Transverse colon (tissue), 4 donors: ENCODE measurements around the gene GNB1L. TPM values are rescaled to one million over a fixed set of nuclear protein-coding genes. Genes with fewer than 3 reads are reported as not detected.

Experiments
- DNase-seq: peaks from one replicate; pipeline ENCODE4 v3.0.0-alpha.2; 2019
- H3K27ac ChIP-seq, 4 donors: fragments of 200-600 bp; sonication (generic); 2 replicates each; pipeline ENCODE4 v1.5.1; 2016 to 2018; ENCODE audit warnings: inconsistent platforms in 4 of 4
- H3K27me3 ChIP-seq: fragments of 200-600 bp; sonication (generic); 2 replicates; pipeline ENCODE4 v1.5.1; 2017; ENCODE audit warnings: inconsistent platforms
- H3K36me3 ChIP-seq, 4 donors: fragments of 200-600 bp; sonication (generic); 2 replicates each; pipeline ENCODE4 v1.5.1; 2017 to 2019; ENCODE audit warnings: inconsistent platforms in 4 of 4
- H3K4me1 ChIP-seq, 4 donors: fragments of 200-600 bp; sonication (generic); 2 replicates each; pipeline ENCODE4 v1.5.1; 2017 to 2020; ENCODE audit warnings: inconsistent platforms in 4 of 4
- H3K4me3 ChIP-seq, 4 donors: fragments of 200-600 bp; sonication (generic); 1 replicate in 1 of 4; 2 replicates in 3 of 4; pipeline versions ENCODE4 v1.5.1 to v1.6.1; 2017 to 2019; ENCODE audit warnings: inconsistent platforms in 4 of 4
- H3K9me3 ChIP-seq, 2 donors: fragments of 200-600 bp; sonication (generic); 2 replicates each; pipeline ENCODE4 v1.5.1; 2017 to 2019; ENCODE audit warnings: inconsistent platforms in 2 of 2
- EP300 ChIP-seq: sonication (generic); formaldehyde crosslinking; IDR thresholded peaks from one replicate; pipeline ENCODE4 v1.6.1; 2017; ENCODE audit warnings: antibody characterized with exemption, low read depth
- POLR2A ChIP-seq: fragments of 450-650 bp; IDR thresholded peaks from one replicate; pipeline ENCODE4 v1.6.1; 2016; ENCODE audit warnings: antibody characterized with exemption, mild to moderate bottlenecking, moderate library complexity
- POLR2AphosphoS5 ChIP-seq, 3 donors: sonication (generic); formaldehyde crosslinking; IDR thresholded peaks; one replicate each; pipeline ENCODE4 v1.6.1; 2016; ENCODE audit warnings: antibody characterized with exemption in 3 of 3
- WGBS, 2 donors: methylation state at CpG; one replicate each; pipeline ENCODE4 v1.1.5; 2018; ENCODE audit warnings: low coverage in 1 of 2; 5-methylcytosine and 5-hydroxymethylcytosine counted together
- in situ Hi-C, 4 donors: fragments of 200-750 bp; cut with MboI; loops; one replicate each; pipeline versions ENCODE4 v1.15.0 to v1.15.1; 2017; ENCODE audit warnings: low sequenced_read_pairs in 3 of 4, low pct_ligation_motif_present in 1 of 4, low pct_unique_long_range_greater_than_20kb in 1 of 4
- intact Hi-C: fragments of 100-400 bp; cut with DNase I; formaldehyde crosslinking; loops from one replicate; pipeline ENCODE4 v1.15.1; 2023; ENCODE audit warnings: low total_unique reads
- total RNA-seq, 4 donors: library from RNA; depleted of rRNA; stranded (reverse); fragments of >200 nt; gene quantifications; one replicate each; pipeline ENCODE4 v1.1.0, GENCODE V29; 2016
- TF ChIP-seq, protein P1 (sequence below), 5 experiments: fragments of 200-600 bp in 3 of 5; fragments of 450-650 bp in 2 of 5; sonication (generic) in 3 of 5; IDR thresholded peaks; 1 replicate in 2 of 5; 2 replicates in 3 of 5; pipeline ENCODE4 v1.5.1; 2016 to 2017; ENCODE audit warnings: antibody characterized with exemption in 5 of 5, inconsistent platforms in 3 of 5, mild to moderate bottlenecking in 2 of 5, moderate library complexity in 1 of 5

Gene GNB1L
- total RNA-seq, 4 donors from 2014 or later = 0.80 to 4.8 (median 2.8) TPM

DNA sequence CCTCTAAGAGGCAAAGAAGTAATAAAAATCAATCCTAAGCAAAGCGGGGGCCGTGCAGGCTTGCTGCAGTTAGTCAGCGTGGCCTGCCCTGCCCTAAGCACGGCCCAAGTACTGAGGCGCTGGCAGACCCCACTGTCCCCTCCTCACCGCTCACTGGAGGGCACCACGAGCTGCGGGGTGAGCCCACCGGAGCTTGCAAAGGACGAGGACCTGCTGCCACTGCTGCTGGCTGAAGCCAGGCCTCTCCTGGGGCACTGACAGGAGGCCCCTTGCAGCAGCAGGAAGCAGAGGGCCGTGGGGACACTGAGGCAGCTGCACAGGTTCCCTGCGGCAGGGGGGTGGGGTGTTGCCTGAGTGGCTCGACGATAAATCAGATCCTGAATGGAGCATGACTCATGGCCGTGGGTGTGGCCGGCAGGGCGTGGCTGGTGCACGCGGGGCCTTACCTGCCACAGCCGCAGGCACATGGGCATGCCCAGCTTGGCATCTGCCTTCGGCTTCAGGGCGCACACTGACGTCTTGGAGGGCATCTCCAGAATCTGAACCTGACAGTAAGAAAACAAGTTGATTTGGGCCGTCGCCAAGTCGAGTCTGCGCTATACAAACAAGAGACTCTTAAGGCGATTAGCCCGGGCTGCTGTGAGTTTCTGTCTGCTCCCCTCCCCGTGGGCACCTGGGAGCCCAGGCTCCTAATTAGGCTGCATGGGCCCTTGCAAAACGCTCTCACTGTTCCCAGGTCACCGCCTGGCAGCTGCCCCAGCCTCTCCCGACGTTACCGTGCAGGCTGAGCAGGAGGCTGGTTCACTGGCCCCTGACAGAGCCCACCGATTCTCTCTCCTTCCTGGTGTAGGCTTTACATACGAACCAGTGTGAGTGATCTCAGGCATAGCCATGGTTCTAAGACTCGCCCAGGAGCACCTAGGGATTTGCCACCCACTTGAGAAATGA lies 48.2 kb downstream of the GNB1L start:
- Histone ChIP-seq H3K9me3 (no peaks in the 10 kb centered on the region), H3K27me3 (no peaks in the 10 kb centered on the region), H3K4me3 (no peak overlapping the region), H3K4me1 (peaks cover 0 to 11% (median 6%) of the 10 kb centered on the region in 4 donors), H3K27ac (no peak overlapping the region), H3K36me3 (no peaks in the 10 kb centered on the region)
- intact Hi-C loops = no loop called here
- WGBS, 2 donors = 58% methylated on average over 38 of the region's 38 CpGs; no CpG with 5 or more reads in 1 of the 2 donors
- DNase-seq = peak; percentile 92
- in situ Hi-C loops = no loop called here
- TF ChIP-seq POLR2AphosphoS5 (IDR thresholded peaks at IDR 0.05) (peak in 2 of 3 donors; percentile 16 to 29), POLR2A (no peak)

DNA sequence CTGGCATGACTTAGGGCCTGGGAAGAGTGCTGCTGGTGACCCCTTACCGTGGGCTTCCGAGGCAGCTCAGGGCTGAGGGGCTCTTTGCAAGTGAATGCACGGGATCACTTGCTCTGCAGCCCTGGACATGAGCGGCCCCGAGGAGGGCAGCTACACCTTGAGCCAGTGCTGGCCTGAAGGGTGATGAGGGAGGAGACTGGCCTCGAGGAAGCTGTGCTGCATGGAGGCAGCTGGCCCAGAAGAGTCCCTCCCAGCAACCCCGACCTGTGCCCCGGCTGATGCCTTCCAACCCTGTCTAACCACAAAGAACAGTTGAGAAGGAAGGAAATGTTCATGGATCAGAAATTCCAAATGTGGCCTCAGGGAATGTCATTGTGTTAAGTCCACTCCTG lies 48.9 kb downstream of the GNB1L start:
- TF ChIP-seq EP300 (no peak), POLR2A (no peak), POLR2AphosphoS5 (IDR thresholded peaks at IDR 0.05) (no peak)
- TF ChIP-seq, protein P1, sequence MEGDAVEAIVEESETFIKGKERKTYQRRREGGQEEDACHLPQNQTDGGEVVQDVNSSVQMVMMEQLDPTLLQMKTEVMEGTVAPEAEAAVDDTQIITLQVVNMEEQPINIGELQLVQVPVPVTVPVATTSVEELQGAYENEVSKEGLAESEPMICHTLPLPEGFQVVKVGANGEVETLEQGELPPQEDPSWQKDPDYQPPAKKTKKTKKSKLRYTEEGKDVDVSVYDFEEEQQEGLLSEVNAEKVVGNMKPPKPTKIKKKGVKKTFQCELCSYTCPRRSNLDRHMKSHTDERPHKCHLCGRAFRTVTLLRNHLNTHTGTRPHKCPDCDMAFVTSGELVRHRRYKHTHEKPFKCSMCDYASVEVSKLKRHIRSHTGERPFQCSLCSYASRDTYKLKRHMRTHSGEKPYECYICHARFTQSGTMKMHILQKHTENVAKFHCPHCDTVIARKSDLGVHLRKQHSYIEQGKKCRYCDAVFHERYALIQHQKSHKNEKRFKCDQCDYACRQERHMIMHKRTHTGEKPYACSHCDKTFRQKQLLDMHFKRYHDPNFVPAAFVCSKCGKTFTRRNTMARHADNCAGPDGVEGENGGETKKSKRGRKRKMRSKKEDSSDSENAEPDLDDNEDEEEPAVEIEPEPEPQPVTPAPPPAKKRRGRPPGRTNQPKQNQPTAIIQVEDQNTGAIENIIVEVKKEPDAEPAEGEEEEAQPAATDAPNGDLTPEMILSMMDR (IDR thresholded peaks at IDR 0.05) = no peak
- Histone ChIP-seq H3K4me3 (no peak overlapping the region), H3K27ac (no peak overlapping the region), H3K27me3 (no peaks in the 10 kb centered on the region), H3K36me3 (no peaks in the 10 kb centered on the region), H3K9me3 (no peaks in the 10 kb centered on the region), H3K4me1 (peaks cover 0 to 11% (median 6%) of the 10 kb centered on the region in 4 donors)
- DNase-seq = peak; percentile 4
- WGBS, 2 donors = 81% methylated on average over 8 of the region's 8 CpGs; no CpG with 5 or more reads in 1 of the 2 donors
- intact Hi-C loops (no loop called here), in situ Hi-C loops (no loop called here)

DNA sequence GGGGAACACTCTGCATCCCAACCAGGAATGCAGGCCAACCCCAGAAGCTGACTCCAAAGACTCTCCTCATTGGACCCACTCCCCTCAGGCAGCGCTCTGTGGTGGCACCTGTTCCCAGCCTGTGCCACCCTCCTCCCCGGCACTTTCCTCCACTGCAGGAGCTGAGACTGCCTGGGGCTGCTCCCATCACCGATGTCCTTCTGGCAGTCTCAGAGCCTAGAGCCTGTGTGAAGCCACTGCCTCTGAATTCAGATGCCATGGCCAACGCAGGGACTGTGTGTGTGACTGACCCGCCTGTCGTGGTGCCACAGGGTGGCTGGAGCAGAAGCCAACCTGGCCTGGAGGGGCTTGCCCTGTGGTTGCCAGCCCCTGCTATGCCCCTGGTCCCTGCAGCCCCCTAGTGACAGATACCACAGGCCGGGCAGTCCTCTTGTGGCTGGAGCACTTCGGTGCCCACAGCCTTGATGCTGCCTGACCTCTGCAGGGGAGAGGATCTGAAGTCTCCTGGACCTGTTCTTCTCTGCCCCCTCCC lies 50.9 kb downstream of the GNB1L start:
- no peak overlapping the region for H3K27ac ChIP-seq
- in situ Hi-C loops (no loop called here), intact Hi-C loops (no loop called here)
- no peaks in the 10 kb centered on the region for H3K27me3 ChIP-seq
- no peak overlapping the region for H3K4me3 ChIP-seq
- TF ChIP-seq, protein P1 (IDR thresholded peaks at IDR 0.05) = no peak
- TF ChIP-seq POLR2A (no peak), EP300 (no peak), POLR2AphosphoS5 (IDR thresholded peaks at IDR 0.05) (no peak)
- peaks cover 0 to 11% (median 6%) of the 10 kb centered on the region in 4 donors for H3K4me1 ChIP-seq
- H3K36me3 ChIP-seq = no peaks in the 10 kb centered on the region
- DNase-seq = no peak
- no peaks in the 10 kb centered on the region for H3K9me3 ChIP-seq
- WGBS, 2 donors = 99% methylated on average over 8 of the region's 8 CpGs; no CpG with 5 or more reads in 1 of the 2 donors

DNA sequence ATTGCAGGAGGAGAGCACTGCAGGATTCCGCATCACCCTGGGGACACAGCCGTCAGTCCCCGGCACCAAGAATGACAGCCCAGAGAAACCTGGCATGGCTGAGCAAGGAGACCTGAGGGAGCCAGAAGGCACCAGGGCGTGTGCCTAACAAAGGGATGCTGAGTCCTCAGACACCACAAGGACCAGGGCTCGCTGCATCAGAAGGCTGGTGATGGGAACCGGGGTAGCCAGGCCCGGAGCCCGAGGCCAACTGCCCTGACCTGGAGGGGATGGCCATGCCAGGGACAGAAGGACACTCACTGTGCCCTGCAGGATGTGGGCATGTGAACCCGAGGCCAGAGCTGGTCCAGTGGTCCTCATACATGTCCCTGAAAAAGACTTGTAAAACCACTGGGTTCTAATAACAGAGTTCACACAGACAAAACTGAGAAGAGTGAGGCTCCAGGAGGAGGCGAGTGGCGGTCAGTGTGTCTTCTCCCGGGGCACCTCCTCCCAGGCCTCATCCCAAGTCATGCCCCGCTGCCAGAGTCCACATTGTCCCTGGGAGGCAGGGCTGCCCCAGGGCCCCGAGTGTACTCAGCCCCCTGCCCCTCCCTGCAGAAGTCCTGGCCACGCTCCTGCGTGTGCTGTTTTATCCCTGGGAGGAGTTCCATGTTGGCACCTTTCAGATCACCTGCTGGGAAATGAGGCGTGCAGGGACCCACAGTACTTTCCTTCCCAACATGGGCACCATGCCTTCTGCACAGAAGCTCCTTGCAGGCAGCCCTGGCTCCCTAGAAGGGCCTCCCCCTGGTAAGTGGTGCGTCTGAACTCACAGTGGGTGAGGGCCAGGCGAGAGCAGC lies 51.6 kb downstream of the GNB1L start:
- peaks cover 0 to 11% (median 6%) of the 10 kb centered on the region in 4 donors for H3K4me1 ChIP-seq
- TF ChIP-seq, protein P1 (IDR thresholded peaks at IDR 0.05) = no peak
- TF ChIP-seq POLR2AphosphoS5 (IDR thresholded peaks at IDR 0.05) = no peak
- TF ChIP-seq POLR2A = no peak
- no peak for TF ChIP-seq EP300
- no peak overlapping the region for H3K4me3 ChIP-seq
- H3K27ac ChIP-seq = no peak overlapping the region
- in situ Hi-C loops = no loop called here
- 94% methylated on average over 16 of the region's 19 CpGs; no CpG with 5 or more reads in 1 of the 2 donors for WGBS, 2 donors
- intact Hi-C loops = no loop called here
- H3K27me3 ChIP-seq = no peaks in the 10 kb centered on the region
- H3K9me3 ChIP-seq = no peaks in the 10 kb centered on the region
- no peak for DNase-seq
- no peaks in the 10 kb centered on the region for H3K36me3 ChIP-seq
